Measurements from ENCODE around the gene TMEM132D. TPM values are rescaled to one million over a fixed set of nuclear protein-coding genes. Genes with fewer than 3 reads are reported as not detected.

The TMEM132D gene
- total RNA-seq, 2 donors from 2014 or later, result 0.05 TPM; not detected in 1

DNA sequence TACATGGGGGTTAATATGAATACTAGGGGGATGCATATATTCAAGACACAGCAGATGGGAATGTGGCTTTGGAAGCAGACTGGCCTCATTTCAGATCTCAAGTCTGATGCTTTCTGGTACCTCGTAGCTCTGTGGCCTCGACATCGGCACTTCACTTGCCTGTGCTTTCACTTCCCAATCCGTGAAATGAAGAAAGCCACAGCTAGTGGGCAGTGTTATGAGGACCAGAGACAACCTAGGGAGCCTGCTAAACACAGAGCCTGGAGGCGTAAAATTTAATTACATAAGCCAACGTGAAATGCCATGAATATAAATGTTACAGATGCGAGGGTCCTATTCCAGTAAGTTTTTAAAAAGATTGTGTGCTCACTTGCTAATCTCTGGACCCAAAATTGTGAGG lies 286.0 kb downstream of the TMEM132D start:
- no peak for ATAC-seq
- no peak for DNase-seq
- intact Hi-C loops (cut with DNase I), result no loop called here

GRCh38 chr12:129615001-129615400 lies 288.8 kb downstream of the TMEM132D start:
- intact Hi-C loops (cut with DNase I), result no loop called here
- DNase-seq (no peak), ATAC-seq (no peak)

DNA sequence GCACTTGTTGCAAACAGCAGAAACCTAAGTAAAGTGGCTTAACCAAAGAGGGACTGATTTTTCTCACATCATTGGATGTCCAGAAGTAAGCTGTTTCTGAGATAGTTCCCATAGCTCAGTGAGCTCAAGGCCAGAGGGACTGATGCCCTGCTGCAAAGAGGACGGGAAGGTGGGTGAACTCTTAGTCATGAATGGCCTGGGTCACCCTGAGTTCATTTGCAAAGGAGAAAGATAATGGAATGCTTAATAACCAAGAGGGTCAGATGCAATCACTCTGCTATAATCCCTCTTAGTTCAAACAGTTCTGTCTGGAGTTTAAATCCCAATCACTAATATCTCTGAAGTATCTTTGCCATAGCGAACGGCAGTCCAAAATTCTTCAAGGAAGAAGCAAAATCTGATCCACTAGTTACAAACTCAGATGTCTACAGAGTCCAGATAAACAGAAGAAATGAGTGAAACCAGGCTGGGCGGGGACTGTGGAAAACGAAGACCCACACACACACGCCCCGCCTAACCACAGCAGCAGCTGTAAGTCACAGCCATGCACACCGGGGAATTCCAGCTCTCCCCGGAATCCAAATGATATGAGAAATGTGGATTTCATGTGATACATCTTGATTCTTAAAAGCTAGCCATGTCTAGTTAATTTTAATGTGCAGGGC lies 289.5 kb downstream of the TMEM132D start:
- intact Hi-C loops (cut with DNase I), result no loop called here
- ATAC-seq, result no peak
- DNase-seq, result no peak

DNA sequence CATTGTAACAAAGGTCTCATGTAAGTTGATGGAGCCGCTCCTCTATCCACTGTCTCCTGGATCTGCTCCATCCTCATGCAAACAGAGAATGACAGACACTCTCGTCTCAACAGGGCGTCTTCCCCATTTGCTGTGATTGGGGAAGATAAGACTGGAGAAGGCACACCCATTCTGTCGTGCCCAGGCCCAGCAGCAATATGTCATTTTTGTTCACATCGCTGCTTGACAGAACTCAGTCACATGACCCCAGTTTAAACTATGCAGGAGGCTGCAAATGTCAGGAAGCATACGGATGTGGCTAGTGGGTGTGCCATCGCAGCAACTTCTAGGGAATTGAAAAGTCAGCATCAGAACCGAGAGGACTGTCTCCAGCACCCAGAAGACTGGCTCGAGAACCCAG lies 290.5 kb downstream of the TMEM132D start:
- intact Hi-C loops (cut with DNase I), result no loop called here
- no peak for ATAC-seq
- no peak for DNase-seq

- intact Hi-C loops (cut with DNase I), result no loop called here
- ATAC-seq, result no peak
Measured at GRCh38 chr12:129610601-129611120, 293.2 kb downstream of the TMEM132D start.

GRCh38 chr12:129607756-129608155 lies 296.1 kb downstream of the TMEM132D start:
- no peak for ATAC-seq
- DNase-seq, result no peak
- intact Hi-C loops (cut with DNase I), result no loop called here

More at GRCh38 chr12:129610601-129611120, 293.2 kb downstream of the TMEM132D start:
- no peak for DNase-seq

DNA sequence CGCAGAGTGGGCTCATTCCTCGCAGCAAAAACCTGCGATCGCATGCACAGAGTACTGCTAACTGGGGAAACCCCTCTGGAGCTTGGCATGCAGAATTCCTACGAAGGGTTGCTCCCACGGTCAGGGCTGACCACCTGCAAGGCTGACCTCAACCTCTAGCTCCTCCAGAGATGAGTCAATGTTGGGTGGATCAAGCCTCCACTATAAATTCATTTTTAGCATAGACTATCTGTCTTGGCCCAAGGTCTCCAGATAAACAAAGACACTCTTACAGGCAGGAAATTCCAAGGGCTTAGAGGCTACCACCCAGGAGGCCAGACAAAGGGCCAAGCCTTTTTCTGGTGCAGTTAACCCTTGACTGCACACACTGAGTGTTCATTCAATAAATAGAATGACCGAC lies 296.5 kb downstream of the TMEM132D start:
- intact Hi-C loops (cut with DNase I), result no loop called here
- ATAC-seq (peak; percentile 57 to 89), DNase-seq (no peak)

DNA sequence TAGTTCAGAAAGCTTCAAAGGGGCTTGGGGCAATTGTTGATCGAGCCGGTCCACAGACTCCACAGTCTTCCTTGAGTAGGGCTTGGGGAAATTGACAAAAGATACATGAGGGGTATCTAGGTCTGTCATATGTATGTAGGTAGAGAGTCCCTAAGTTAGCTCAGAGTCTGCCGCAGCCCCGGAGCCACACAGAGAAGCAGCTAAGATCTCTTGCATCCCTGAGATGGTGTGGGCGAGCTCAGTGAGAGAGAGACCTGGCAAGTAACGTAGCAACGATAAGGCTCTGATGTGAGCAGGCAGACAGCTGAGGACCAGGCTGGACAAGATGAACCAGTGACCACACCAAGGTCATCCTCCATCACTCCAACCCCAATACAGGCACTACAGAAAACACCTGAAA lies 297.6 kb downstream of the TMEM132D start:
- ATAC-seq, result no peak
- intact Hi-C loops (cut with DNase I), result no loop called here
- no peak for DNase-seq

DNA sequence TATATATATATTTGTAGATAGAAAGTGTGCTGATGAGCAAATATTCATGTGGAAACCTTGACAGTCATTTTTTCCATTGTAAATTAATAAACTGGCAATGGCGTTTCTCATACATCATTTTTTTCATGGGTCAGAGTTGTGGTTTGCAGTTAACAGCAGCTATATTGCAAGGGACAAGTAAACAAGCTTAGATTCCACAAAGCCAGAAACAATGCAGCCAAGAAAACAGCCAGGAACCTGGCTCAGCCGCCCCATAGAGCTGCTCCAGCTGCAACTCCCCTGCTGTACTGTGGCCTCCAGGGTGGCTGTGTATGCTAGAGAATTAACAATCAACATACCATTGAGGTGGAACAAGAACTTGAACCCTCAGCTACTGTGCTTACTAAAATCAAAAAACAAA lies 298.2 kb downstream of the TMEM132D start:
- intact Hi-C loops (cut with DNase I), result no loop called here
- DNase-seq (no peak), ATAC-seq (no peak)

DNA sequence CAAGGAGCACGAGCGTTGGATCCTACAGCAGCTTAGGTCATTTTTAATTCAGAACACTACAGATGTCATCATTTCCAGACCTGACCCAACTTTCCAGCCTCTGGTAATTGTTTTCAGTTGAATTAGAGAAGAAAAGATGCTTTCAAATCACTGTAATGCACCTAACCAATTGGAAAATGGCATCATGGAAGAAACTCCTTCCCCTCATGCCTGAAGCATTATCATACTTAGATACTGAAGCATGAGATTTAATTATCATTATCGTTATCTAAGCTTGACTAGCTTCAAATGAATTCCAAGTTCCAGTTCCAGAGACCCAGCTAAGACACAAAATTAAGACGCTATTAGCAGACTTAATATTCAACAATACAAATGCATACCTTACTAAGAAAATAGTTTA lies 299.3 kb downstream of the TMEM132D start:
- ATAC-seq (no peak), DNase-seq (no peak)
- intact Hi-C loops (cut with DNase I), result no loop called here

GRCh38 chr12:129599406-129599805 lies 304.4 kb downstream of the TMEM132D start:
- DNase-seq (no peak), ATAC-seq (no peak)
- intact Hi-C loops (cut with DNase I), result no loop called here

GRCh38 chr12:129594098-129594497 lies 309.7 kb downstream of the TMEM132D start:
- DNase-seq, result no peak
- intact Hi-C loops (cut with DNase I), result no loop called here
- no peak for ATAC-seq

DNA sequence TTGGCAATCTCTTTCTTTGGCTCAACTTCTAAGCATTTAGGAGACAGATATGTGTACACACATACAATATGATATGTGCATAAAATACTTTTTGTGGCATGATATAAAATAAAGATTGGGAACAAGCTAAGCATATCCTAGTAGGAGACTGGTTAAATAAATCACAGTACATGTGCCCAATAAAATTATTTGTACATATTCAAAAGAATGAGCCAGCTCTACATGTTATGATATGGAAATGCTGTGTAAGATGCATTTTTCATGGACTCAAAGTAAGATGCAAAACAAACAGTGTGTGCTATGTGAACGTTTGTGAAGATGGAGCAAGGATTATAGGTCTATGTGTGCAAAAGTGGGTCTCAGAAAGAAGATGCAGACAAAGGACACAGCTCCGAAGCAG lies 311.4 kb downstream of the TMEM132D start:
- DNase-seq (no peak), ATAC-seq (no peak)
- intact Hi-C loops (cut with DNase I), result no loop called here

- no peak for ATAC-seq
- DNase-seq, result no peak
- intact Hi-C loops (cut with DNase I), result no loop called here
Measured at GRCh38 chr12:129589503-129589902, 314.3 kb downstream of the TMEM132D start.

DNA sequence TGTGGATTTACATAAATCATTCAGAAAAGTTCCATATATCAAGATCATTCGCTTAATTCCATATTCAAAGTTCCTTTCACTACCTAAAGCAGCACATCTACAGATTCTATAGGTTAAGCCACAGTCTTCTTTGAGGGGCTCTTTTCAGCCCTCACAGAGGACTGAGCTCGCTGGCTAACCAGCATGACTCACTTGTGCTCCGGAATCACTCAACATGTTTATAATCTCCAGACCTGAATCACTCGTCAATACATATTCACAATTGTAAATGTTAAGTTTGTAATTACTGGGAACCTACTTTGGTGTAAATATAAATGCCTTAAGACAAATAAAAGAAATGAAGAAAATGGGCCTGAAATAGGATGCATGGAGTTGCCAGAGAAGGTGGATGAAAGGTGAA lies 315.7 kb downstream of the TMEM132D start:
- ATAC-seq, result no peak
- DNase-seq, result no peak
- intact Hi-C loops (cut with DNase I), result no loop called here

- intact Hi-C loops (cut with DNase I), result no loop called here
- DNase-seq, result no peak
- no peak for ATAC-seq
Measured at GRCh38 chr12:129585296-129585695, 318.5 kb downstream of the TMEM132D start.

- intact Hi-C loops (cut with DNase I), result no loop called here
- DNase-seq (no peak), ATAC-seq (no peak)
Measured at GRCh38 chr12:129579879-129580278, 323.9 kb downstream of the TMEM132D start.

DNA sequence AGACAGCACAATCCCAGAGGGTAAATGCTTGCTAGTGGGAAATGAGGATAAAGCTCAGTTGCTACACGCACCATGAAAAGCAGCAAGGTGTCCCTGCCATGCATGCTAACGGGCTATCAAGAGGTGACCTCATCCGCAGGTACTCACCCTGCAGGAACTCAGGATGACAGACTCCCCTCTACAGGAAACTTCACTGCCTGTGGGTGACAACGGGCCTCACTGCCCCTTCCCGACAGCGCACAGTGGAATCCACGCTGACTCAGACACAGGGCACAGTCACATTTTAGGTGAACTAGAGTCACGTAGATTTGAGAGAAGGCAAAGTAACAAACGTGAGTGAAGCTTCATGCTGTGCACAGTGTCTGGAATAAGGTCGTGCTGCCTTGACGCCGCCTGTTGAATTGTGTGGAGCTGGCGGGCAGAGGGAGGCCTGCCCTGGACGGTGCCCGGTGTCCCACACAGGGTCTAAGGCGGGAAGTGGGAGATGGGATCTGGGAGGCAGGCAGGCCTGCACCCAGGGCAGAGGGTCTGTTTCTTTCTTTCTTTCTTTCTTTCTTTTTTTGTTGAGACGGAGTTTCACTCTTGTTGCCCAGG lies 331.8 kb downstream of the TMEM132D start:
- ATAC-seq (no peak), DNase-seq (no peak)
- intact Hi-C loops (cut with DNase I), result no loop called here

DNA sequence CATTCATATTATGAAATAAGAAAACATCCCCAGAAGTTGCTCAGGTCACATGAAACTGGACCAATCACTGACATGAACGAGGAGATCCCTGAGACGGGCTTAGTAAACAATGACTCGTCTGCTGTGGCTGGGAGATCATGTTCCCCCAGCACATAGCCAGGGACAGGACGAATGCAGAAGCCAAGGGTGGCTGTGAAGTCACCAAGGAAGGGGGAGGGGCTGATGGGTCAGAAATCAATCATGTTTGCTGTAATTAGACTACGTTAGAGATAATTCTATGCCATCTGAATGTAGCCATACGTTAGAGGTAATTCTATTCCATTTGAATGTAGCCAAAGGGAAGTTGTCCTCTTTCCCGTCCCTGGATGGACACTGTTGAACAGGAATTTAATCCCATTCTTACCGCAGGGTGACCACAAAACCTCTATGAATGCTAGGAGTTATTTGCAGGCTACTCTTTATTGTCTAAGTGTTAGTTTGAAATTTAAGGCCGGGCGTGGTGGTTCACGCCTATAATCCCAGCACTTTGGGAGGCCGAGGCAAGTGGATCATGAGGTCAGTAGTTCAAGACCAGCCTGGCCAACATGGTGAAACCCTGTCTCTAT lies 332.9 kb downstream of the TMEM132D start:
- DNase-seq (no peak), ATAC-seq (no peak)
- intact Hi-C loops (cut with DNase I), result no loop called here

- intact Hi-C loops (cut with DNase I), result no loop called here
- no peak for ATAC-seq
- DNase-seq, result no peak
Measured at GRCh38 chr12:129566800-129567199, 337.0 kb downstream of the TMEM132D start.

DNA sequence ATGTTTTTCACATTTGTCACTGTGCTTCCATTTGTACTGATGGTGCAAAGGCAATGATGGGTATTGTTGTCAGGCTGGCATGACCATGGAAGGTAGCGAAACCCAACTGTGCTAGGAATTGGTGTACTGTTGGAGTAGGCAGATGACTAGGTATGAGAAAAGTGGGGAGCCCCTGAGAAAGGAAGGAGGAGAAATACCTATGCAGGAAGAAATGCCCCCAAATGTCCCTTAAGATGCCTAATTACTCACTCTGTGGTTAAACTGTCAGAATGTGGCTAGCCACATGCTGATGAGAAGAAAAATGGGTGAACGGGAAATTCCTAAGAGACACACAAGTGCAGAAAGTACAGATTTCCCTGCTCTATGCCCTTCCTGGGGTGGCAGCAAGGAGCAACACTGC lies 339.1 kb downstream of the TMEM132D start:
- no peak for DNase-seq
- intact Hi-C loops (cut with DNase I), result no loop called here
- no peak for ATAC-seq
